ENCODE data around the gene TMEM62. TPM values are rescaled to one million over a fixed set of nuclear protein-coding genes. Genes with fewer than 3 reads are reported as not detected.

Gene TMEM62
- total RNA-seq, 1 donor from 2014 or later: 11.0 TPM

- Mint-ChIP-seq H3K36me3 (ENCODE audit: low read depth) (peaks cover 20% of the 10 kb centered on the region), H3K4me1 (ENCODE audit: low read depth) (no peaks in the 10 kb centered on the region)
- no peak for DNase-seq (ENCODE audit: low spot score)
Measured at GRCh38 chr15:43144512-43144911, 11.1 kb downstream of the TMEM62 start.

GRCh38 chr15:43146184-43146583 is 12.8 kb downstream of the TMEM62 start:
- no peak for DNase-seq (ENCODE audit: low spot score)
- TF ChIP-seq CTCF (IDR thresholded peaks at IDR 0.05): no peak
- Mint-ChIP-seq H3K4me3 (ENCODE audit: unreplicated experiment) (no peak overlapping the region), H3K27ac (ENCODE audit: unreplicated experiment) (no peak overlapping the region), H3K36me3 (ENCODE audit: low read depth) (peaks cover 7% of the 10 kb centered on the region), H3K4me1 (ENCODE audit: low read depth) (peaks cover 5% of the 10 kb centered on the region), H3K27me3 (ENCODE audit: low read depth) (no peaks in the 10 kb centered on the region), H3K9me3 (ENCODE audit: low read depth) (no peaks in the 10 kb centered on the region)

More at GRCh38 chr15:43144512-43144911, 11.1 kb downstream of the TMEM62 start:
- no peak for TF ChIP-seq CTCF (IDR thresholded peaks at IDR 0.05)
- Mint-ChIP-seq H3K9me3 (ENCODE audit: low read depth) (no peaks in the 10 kb centered on the region), H3K27ac (ENCODE audit: unreplicated experiment) (no peak overlapping the region), H3K27me3 (ENCODE audit: low read depth) (no peaks in the 10 kb centered on the region), H3K4me3 (ENCODE audit: unreplicated experiment) (no peak overlapping the region)

GRCh38 chr15:43150191-43150929 is 17.0 kb downstream of the TMEM62 start:
- TF ChIP-seq CTCF (IDR thresholded peaks at IDR 0.05): no peak
- Mint-ChIP-seq H3K27me3 (ENCODE audit: low read depth) (no peaks in the 10 kb centered on the region), H3K36me3 (ENCODE audit: low read depth) (peaks cover 11% of the 10 kb centered on the region), H3K4me1 (ENCODE audit: low read depth) (peaks cover 11% of the 10 kb centered on the region), H3K9me3 (ENCODE audit: low read depth) (no peaks in the 10 kb centered on the region), H3K27ac (ENCODE audit: unreplicated experiment) (no peak overlapping the region), H3K4me3 (ENCODE audit: unreplicated experiment) (no peak overlapping the region)
- DNase-seq (ENCODE audit: low spot score): no peak

- Mint-ChIP-seq H3K27ac (ENCODE audit: unreplicated experiment) (no peak overlapping the region), H3K36me3 (ENCODE audit: low read depth) (peaks cover 13% of the 10 kb centered on the region), H3K27me3 (ENCODE audit: low read depth) (no peaks in the 10 kb centered on the region), H3K4me1 (ENCODE audit: low read depth) (peaks cover 11% of the 10 kb centered on the region), H3K9me3 (ENCODE audit: low read depth) (no peaks in the 10 kb centered on the region), H3K4me3 (ENCODE audit: unreplicated experiment) (no peak overlapping the region)
- no peak for DNase-seq (ENCODE audit: low spot score)
- TF ChIP-seq CTCF (IDR thresholded peaks at IDR 0.05): no peak
Measured at GRCh38 chr15:43151688-43152087, 18.3 kb downstream of the TMEM62 start.

GRCh38 chr15:43153269-43153668 is 19.9 kb downstream of the TMEM62 start:
- H3K36me3 Mint-ChIP-seq (ENCODE audit: low read depth): peaks cover 19% of the 10 kb centered on the region
- TF ChIP-seq CTCF (IDR thresholded peaks at IDR 0.05): no peak
- H3K4me3 Mint-ChIP-seq (ENCODE audit: unreplicated experiment): no peak overlapping the region
- no peaks in the 10 kb centered on the region for H3K27me3 Mint-ChIP-seq (ENCODE audit: low read depth)
- no peak overlapping the region for H3K27ac Mint-ChIP-seq (ENCODE audit: unreplicated experiment)
- peaks cover 3% of the 10 kb centered on the region for H3K9me3 Mint-ChIP-seq (ENCODE audit: low read depth)
- H3K4me1 Mint-ChIP-seq (ENCODE audit: low read depth): peaks cover 11% of the 10 kb centered on the region
- DNase-seq (ENCODE audit: low spot score): no peak
